ENCODE data around the gene ANKRD26. TPM values are rescaled to one million over a fixed set of nuclear protein-coding genes. Genes with fewer than 3 reads are reported as not detected.

ANKRD26 gene
- total RNA-seq, 6 experiments from 2014 or later, result 2.1 to 4.3 (median 3.4) TPM

- Histone ChIP-seq H3K4me1 (no peaks in the 10 kb centered on the region), H3K4me3 (no peak overlapping the region), H3K27ac (no peak overlapping the region), H3K27me3 (no peaks in the 10 kb centered on the region), H3K9me3 (no peaks in the 10 kb centered on the region), H3K36me3 (peaks cover 0 to 12% (median 4%) of the 10 kb centered on the region in 4 donors)
- intact Hi-C loops (cut with DNase I), result no loop called here
- DNase-seq, result no peak
- TF ChIP-seq CTCF (IDR thresholded peaks at IDR 0.05), result no peak
- no peak for TF ChIP-seq POLR2A (IDR thresholded peaks at IDR 0.05)
- 82% methylated on average over 5 of the region's 5 CpGs for WGBS (ENCODE audit: insufficient coverage, low coverage, low lambda C conversion rate, missing lambda C conversion rate)
- ATAC-seq, result no peak
These were observed 65.1 kb downstream of the ANKRD26 start for GRCh38 chr10:27035163-27035562.

GRCh38 chr10:27030060-27030459 is 70.2 kb downstream of the ANKRD26 start:
- H3K27ac ChIP-seq, result no peak overlapping the region
- intact Hi-C loops (cut with DNase I), result no loop called here
- TF ChIP-seq CTCF (IDR thresholded peaks at IDR 0.05) (no peak), POLR2A (IDR thresholded peaks at IDR 0.05) (no peak)
- no peak overlapping the region for H3K4me3 ChIP-seq
- WGBS (ENCODE audit: insufficient coverage, low coverage, low lambda C conversion rate, missing lambda C conversion rate), result 69% methylated on average over 2 of the region's 2 CpGs
- H3K9me3 ChIP-seq, result no peaks in the 10 kb centered on the region
- no peaks in the 10 kb centered on the region for H3K4me1 ChIP-seq
- ATAC-seq (no peak), DNase-seq (no peak)
- no peaks in the 10 kb centered on the region for H3K27me3 ChIP-seq
- no peaks in the 10 kb centered on the region for H3K36me3 ChIP-seq

- 82% methylated on average over 2 of the region's 2 CpGs for WGBS (ENCODE audit: insufficient coverage, low coverage, low lambda C conversion rate, missing lambda C conversion rate)
- Histone ChIP-seq H3K4me3 (no peak overlapping the region), H3K9me3 (no peaks in the 10 kb centered on the region), H3K27me3 (no peaks in the 10 kb centered on the region), H3K27ac (no peak overlapping the region), H3K4me1 (no peaks in the 10 kb centered on the region), H3K36me3 (peaks cover 0 to 9% (median 0%) of the 10 kb centered on the region in 4 donors)
- intact Hi-C loops (cut with DNase I), result no loop called here
- no peak for TF ChIP-seq CTCF (IDR thresholded peaks at IDR 0.05)
- no peak for TF ChIP-seq POLR2A (IDR thresholded peaks at IDR 0.05)
- ATAC-seq (no peak), DNase-seq (no peak)
These were observed 78.2 kb downstream of the ANKRD26 start for GRCh38 chr10:27022048-27022447.

GRCh38 chr10:27020243-27020642 is 80.1 kb downstream of the ANKRD26 start:
- Histone ChIP-seq H3K4me1 (no peaks in the 10 kb centered on the region), H3K9me3 (no peaks in the 10 kb centered on the region), H3K36me3 (peaks cover 0 to 9% (median 0%) of the 10 kb centered on the region in 4 donors), H3K27me3 (no peaks in the 10 kb centered on the region), H3K27ac (no peak overlapping the region), H3K4me3 (no peak overlapping the region)
- no peak for DNase-seq
- no peak for ATAC-seq
- 95% methylated on average over 5 of the region's 5 CpGs for WGBS (ENCODE audit: insufficient coverage, low coverage, low lambda C conversion rate, missing lambda C conversion rate)
- TF ChIP-seq CTCF (IDR thresholded peaks at IDR 0.05) (no peak), POLR2A (IDR thresholded peaks at IDR 0.05) (no peak)
- intact Hi-C loops (cut with DNase I), result no loop called here

- WGBS (ENCODE audit: insufficient coverage, low coverage, low lambda C conversion rate, missing lambda C conversion rate), result 83% methylated on average over 2 of the region's 4 CpGs
- no peak for DNase-seq
These were observed 80.5 kb downstream of the ANKRD26 start for GRCh38 chr10:27019827-27020226.

More at GRCh38 chr10:27019827-27020226, 80.5 kb downstream of the ANKRD26 start:
- Histone ChIP-seq H3K9me3 (no peaks in the 10 kb centered on the region), H3K27ac (no peak overlapping the region), H3K36me3 (peaks cover 0 to 9% (median 0%) of the 10 kb centered on the region in 4 donors), H3K27me3 (no peaks in the 10 kb centered on the region), H3K4me1 (no peaks in the 10 kb centered on the region), H3K4me3 (no peak overlapping the region)
- intact Hi-C loops (cut with DNase I), result no loop called here
- peak in 1 of 4 donors; percentile 34 for ATAC-seq
- no peak for TF ChIP-seq POLR2A (IDR thresholded peaks at IDR 0.05)
- no peak for TF ChIP-seq CTCF (IDR thresholded peaks at IDR 0.05)

Data from right lobe of liver (tissue), 6 donors.